Colonic mucosa (tissue), 4 donors: Measurements from ENCODE around the gene HERC4. TPM values are rescaled to one million over a fixed set of nuclear protein-coding genes. Genes with fewer than 3 reads are reported as not detected.

Experiments
- DNase-seq: peaks from one replicate; pipeline ENCODE4 v3.0.0-alpha.2; 2020
- H3K27ac ChIP-seq: fragments of 200-600 bp; one replicate; pipeline ENCODE4 v1.8.0; 2021
- H3K27me3 ChIP-seq: fragments of 200-600 bp; one replicate; pipeline ENCODE4 v1.8.0; 2021
- H3K36me3 ChIP-seq: fragments of 200-600 bp; one replicate; pipeline ENCODE4 v1.8.0; 2021
- H3K4me1 ChIP-seq: fragments of 200-600 bp; one replicate; pipeline ENCODE4 v1.8.0; 2021; ENCODE audit warnings: mild to moderate bottlenecking
- H3K4me3 ChIP-seq: fragments of 200-600 bp; one replicate; pipeline ENCODE4 v1.8.0; 2021
- H3K9ac ChIP-seq, 2 donors: one replicate each; pipeline ENCODE4 v1.7.0; 2013; ENCODE audit warnings: control low read depth in 2 of 2, low read depth in 2 of 2, low read length in 2 of 2
- H3K9me3 ChIP-seq: fragments of 200-600 bp; one replicate; pipeline ENCODE4 v1.8.0; 2021
- CTCF ChIP-seq: fragments of 200-600 bp; IDR thresholded peaks from one replicate; pipeline ENCODE4 v1.8.0; 2022; ENCODE audit warnings: antibody characterized with exemption, mild to moderate bottlenecking
- intact Hi-C: fragments of 100-400 bp; cut with DNase I; formaldehyde crosslinking; loops from one replicate; pipeline ENCODE4 v1.14.1; 2022
- total RNA-seq, 2 donors: library from RNA; stranded (reverse); fragmentation: NEBNext Ultra II Directional in 1 of 2; extraction: Animal tissue kit (Norgen Biotek cat#: 25700) in 1 of 2; gene quantifications; one replicate each; pipeline ENCODE4 v1.2.1, GENCODE V29; 2021
- donor health status: healthy.
- donor health status: DM: no; HTN: no; CAD: no.
- donor health status: DM: no; HTN: no; CAD: no.

Gene HERC4
- total RNA-seq, 2 donors from 2014 or later = 35.3 to 51.5 TPM

DNA sequence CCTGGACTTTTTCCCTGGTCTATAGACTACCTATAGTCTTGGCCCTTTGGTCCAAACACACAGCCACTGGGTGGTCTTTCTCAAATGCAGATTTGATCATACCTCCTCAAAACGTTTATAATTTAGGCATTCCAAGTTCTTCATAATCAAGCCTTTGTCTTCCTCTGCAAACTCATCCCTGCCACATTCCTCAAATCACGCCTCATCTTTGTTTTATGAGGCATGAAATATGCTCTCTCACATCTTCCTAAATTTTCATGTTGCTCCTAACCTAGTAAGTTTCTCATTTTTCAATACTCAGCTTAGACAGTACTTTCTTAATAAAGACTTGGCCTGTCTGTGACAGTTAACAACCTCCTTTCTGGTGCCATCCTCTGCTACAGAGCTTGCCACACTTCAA, 10.9 kb upstream of the HERC4 start:
- DNase-seq = no peak
- Histone ChIP-seq H3K36me3 (no peaks in the 10 kb centered on the region), H3K9ac (no peak overlapping the region), H3K4me3 (no peak overlapping the region), H3K27ac (no peak overlapping the region), H3K4me1 (no peaks in the 10 kb centered on the region), H3K9me3 (no peaks in the 10 kb centered on the region), H3K27me3 (no peaks in the 10 kb centered on the region)
- intact Hi-C loops = no loop called here
- no peak for TF ChIP-seq CTCF

DNA sequence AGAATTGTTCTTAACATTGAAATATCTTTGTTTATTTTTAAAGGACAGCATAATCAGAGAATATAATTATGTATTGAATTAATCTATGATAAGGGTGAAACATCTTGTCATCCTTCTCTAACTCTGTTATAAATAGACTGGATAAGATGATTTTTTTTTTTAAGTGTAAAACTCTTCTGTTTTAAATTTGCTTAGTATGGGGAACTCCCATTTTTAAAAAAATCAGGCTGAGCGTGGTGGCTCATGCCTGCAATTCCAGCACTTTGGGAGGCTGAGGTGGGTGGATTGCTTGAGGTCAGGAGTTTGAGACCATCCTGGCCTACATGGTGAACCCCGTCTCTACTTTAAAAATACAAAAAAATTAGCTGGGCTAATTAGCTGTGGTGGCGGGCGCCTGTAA, 9.4 kb upstream of the HERC4 start:
- no peak overlapping the region for H3K27ac ChIP-seq
- no peak overlapping the region for H3K4me3 ChIP-seq
- no peak overlapping the region for H3K9ac ChIP-seq
- no peak for TF ChIP-seq CTCF
- H3K36me3 ChIP-seq = no peaks in the 10 kb centered on the region
- DNase-seq = no peak
- intact Hi-C loops = no loop called here
- H3K9me3 ChIP-seq = no peaks in the 10 kb centered on the region
- no peaks in the 10 kb centered on the region for H3K4me1 ChIP-seq
- no peaks in the 10 kb centered on the region for H3K27me3 ChIP-seq

GRCh38 chr10:68083953-68084352, 8.9 kb upstream of the HERC4 start:
- no peak overlapping the region for H3K27ac ChIP-seq
- H3K27me3 ChIP-seq = no peaks in the 10 kb centered on the region
- H3K4me1 ChIP-seq = no peaks in the 10 kb centered on the region
- no peak for TF ChIP-seq CTCF
- no peak overlapping the region for H3K9ac ChIP-seq
- DNase-seq = no peak
- no peaks in the 10 kb centered on the region for H3K36me3 ChIP-seq
- intact Hi-C loops = no loop called here
- H3K4me3 ChIP-seq = no peak overlapping the region
- H3K9me3 ChIP-seq = no peaks in the 10 kb centered on the region

- H3K4me1 ChIP-seq = no peaks in the 10 kb centered on the region
- no peak for TF ChIP-seq CTCF
- H3K4me3 ChIP-seq = no peak overlapping the region
- H3K27ac ChIP-seq = no peak overlapping the region
- H3K27me3 ChIP-seq = no peaks in the 10 kb centered on the region
- H3K9ac ChIP-seq = no peak overlapping the region
- no peak for DNase-seq
- no peaks in the 10 kb centered on the region for H3K9me3 ChIP-seq
- H3K36me3 ChIP-seq = no peaks in the 10 kb centered on the region
- intact Hi-C loops = no loop called here
Measured at GRCh38 chr10:68082872-68083271, 7.8 kb upstream of the HERC4 start.

DNA sequence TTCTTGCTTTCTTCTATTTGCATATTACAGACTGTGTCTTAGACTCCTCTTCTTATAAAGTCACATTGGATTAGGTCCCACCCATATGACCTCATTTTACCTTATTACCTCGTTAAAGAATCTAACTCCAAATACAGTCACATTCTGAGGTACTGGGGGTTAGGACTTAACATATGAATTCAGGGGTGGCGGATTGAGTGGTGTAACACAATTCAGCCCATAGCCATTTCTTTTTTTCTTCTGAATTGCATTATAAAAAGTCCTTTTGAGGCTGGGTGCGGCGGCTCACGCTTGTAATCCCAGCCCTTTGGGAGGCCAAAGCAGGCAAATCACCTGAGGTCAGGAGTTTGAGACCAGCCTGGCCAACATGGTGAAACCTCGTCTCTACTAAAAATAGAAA, 6.8 kb upstream of the HERC4 start:
- Histone ChIP-seq H3K9ac (no peak overlapping the region), H3K27me3 (no peaks in the 10 kb centered on the region), H3K36me3 (no peaks in the 10 kb centered on the region), H3K27ac (no peak overlapping the region), H3K9me3 (no peaks in the 10 kb centered on the region), H3K4me1 (no peaks in the 10 kb centered on the region), H3K4me3 (no peak overlapping the region)
- intact Hi-C loops = loop anchor here (2.0 kb wide), 1 partner anchor 75 kb away; no protein-coding TSS in a partner anchor
- no peak for DNase-seq
- TF ChIP-seq CTCF = no peak
